Tibial nerve (tissue), 4 donors: ENCODE measurements around the gene MED15.

Experiments used
- CTCF ChIP-seq, 5 experiments: fragments of 200-600 bp in 3 of 5; fragments of 450-650 bp in 2 of 5; sonication (generic) in 3 of 5; IDR thresholded peaks; one replicate each; pipeline ENCODE4 v1.5.1; 2016 to 2019; ENCODE audit warnings: antibody characterized with exemption in 5 of 5, mild to moderate bottlenecking in 3 of 5, moderate library complexity in 2 of 5
- EP300 ChIP-seq, 2 donors: sonication (generic); formaldehyde crosslinking; IDR thresholded peaks; one replicate each; pipeline ENCODE4 v1.6.1; 2017; ENCODE audit warnings: antibody characterized with exemption in 2 of 2, mild to moderate bottlenecking in 1 of 2
- POLR2A ChIP-seq, 2 donors: fragments of 450-650 bp; IDR thresholded peaks; one replicate each; pipeline ENCODE4 v1.6.1; 2017; ENCODE audit warnings: antibody characterized with exemption in 2 of 2, mild to moderate bottlenecking in 2 of 2, moderate library complexity in 2 of 2

GRCh38 chr22:20479612-20480196, 27.7 kb upstream of the MED15 start:
- no peak for TF ChIP-seq CTCF (IDR thresholded peaks at IDR 0.05)
- TF ChIP-seq POLR2A (IDR thresholded peaks at IDR 0.05): no peak
- TF ChIP-seq EP300 (IDR thresholded peaks at IDR 0.05): no peak
